A549 (cell line): Measurements from ENCODE around the gene RRP9. TPM values are rescaled to one million over a fixed set of nuclear protein-coding genes. Genes with fewer than 3 reads are reported as not detected.
A peak's percentile ranks its signal among the peaks of the same experiment; 100 is the strongest.

Source experiments
- ATAC-seq, 2 experiments: fragments of 200-7000 bp in 1 of 2; fragments of >200 bp in 1 of 2; cut with Nextera tagmentation in 1 of 2; cut with Tn5 transposase in 1 of 2; 3 replicates each; pipeline versions ENCODE4 v1.8.0 to v1.9.1; 2018 to 2020; ENCODE audit warnings: mild to moderate bottlenecking in 1 of 2, moderate library complexity in 1 of 2
- CTCF ChIA-PET: fragments of 300-600 bp; sonication (Branson Sonifier 250); formaldehyde crosslinking; extraction: SDS; loops from one replicate; lab custom pipeline; 2021; ENCODE audit warnings: antibody characterized with exemption, inconsistent platforms; lab: Yijun Ruan, JAX
- POLR2A ChIA-PET: fragments of 350-600 bp; formaldehyde crosslinking; extraction: SDS; loops from one replicate; lab custom pipeline; 2021; ENCODE audit warnings: antibody characterized with exemption, inconsistent platforms; lab: Yijun Ruan, JAX
- DNase-seq, 2 experiments: peaks; one replicate each; pipeline versions ENCODE4 v3.0.0 to v3.0.0-alpha.2; 2011 to 2016; ENCODE audit warnings: low read depth in 1 of 2, low spot score in 1 of 2
- FAIRE-seq: peaks from 2 replicates; lab custom pipeline; 2011; peaks lifted over from hg19 to GRCh38; lab: Jason Lieb, UNC
- H3K27ac ChIP-seq, 2 experiments: fragments of >200 bp; sonication (Bioruptor Twin); formaldehyde crosslinking; 3 replicates each; pipeline ENCODE4 v1.5.1; 2016 to 2017
- H3K4me1 ChIP-seq: fragments of >200 bp; sonication (Bioruptor Twin); formaldehyde crosslinking; 3 replicates; pipeline ENCODE4 v1.6.1; 2016
- H3K4me2 ChIP-seq: fragments of >200 bp; sonication (Bioruptor Twin); formaldehyde crosslinking; 3 replicates; pipeline ENCODE4 v1.6.1; 2016
- H3K4me3 ChIP-seq: fragments of >200 bp; sonication (Bioruptor Twin); formaldehyde crosslinking; 3 replicates; pipeline ENCODE4 v1.5.1; 2016
- H3K9me3 ChIP-seq: fragments of >200 bp; sonication (Bioruptor Twin); formaldehyde crosslinking; 3 replicates; pipeline ENCODE4 v1.6.1; 2016
- BCL3 ChIP-seq: fragments of >200 bp; sonication (Bioruptor Twin); formaldehyde crosslinking; IDR thresholded peaks from 3 replicates; pipeline ENCODE4 v1.6.1; 2016
- CHD4 ChIP-seq: fragments of 200-600 bp; sonication (generic); IDR thresholded peaks from 2 replicates; pipeline ENCODE4 v1.6.1; 2016; ENCODE audit warnings: antibody characterized with exemption, mild to moderate bottlenecking, borderline replicate concordance
- EHMT2 ChIP-seq: fragments of 200-600 bp; sonication (generic); IDR thresholded peaks from 2 replicates; pipeline ENCODE4 v1.6.1; 2016; ENCODE audit warnings: antibody characterized with exemption, low read depth, mild to moderate bottlenecking, moderate library complexity
- FOSB ChIP-seq: fragments of 250-450 bp; sonication (Bioruptor Pico); IDR thresholded peaks from 2 replicates; pipeline ENCODE4 v1.5.0; 2020; ENCODE audit warnings: mild to moderate bottlenecking, moderate library complexity
- FOXS1 ChIP-seq: fragments of 250-450 bp; sonication (Bioruptor Pico); IDR thresholded peaks from 2 replicates; pipeline ENCODE4 v1.5.0; 2020; ENCODE audit warnings: mild to moderate bottlenecking, moderate library complexity
- HEYL ChIP-seq: fragments of 250-450 bp; sonication (Bioruptor Pico); IDR thresholded peaks from 2 replicates; pipeline ENCODE4 v1.8.0; 2021; ENCODE audit warnings: mild to moderate bottlenecking, moderate library complexity
- HOXA7 ChIP-seq: fragments of 250-450 bp; sonication (Bioruptor Pico); IDR thresholded peaks from 2 replicates; pipeline ENCODE4 v1.5.0; 2020; ENCODE audit warnings: mild to moderate bottlenecking, moderate library complexity
- HOXB13 ChIP-seq: fragments of 250-450 bp; sonication (Bioruptor Pico); IDR thresholded peaks from 2 replicates; pipeline ENCODE4 v1.5.0; 2020; ENCODE audit warnings: low read depth, mild to moderate bottlenecking, moderate library complexity
- KDM5A ChIP-seq: fragments of 200-600 bp; sonication (generic); IDR thresholded peaks from 2 replicates; pipeline ENCODE4 v1.6.1; 2016; ENCODE audit warnings: antibody characterized with exemption, mild to moderate bottlenecking
- MAZ ChIP-seq: fragments of 150-350 bp; IDR thresholded peaks from 2 replicates; pipeline ENCODE4 v1.6.1; 2014; ENCODE audit warnings: antibody characterized with exemption, low read depth, low read length, borderline replicate concordance
- MYC ChIP-seq: IDR thresholded peaks from 2 replicates; pipeline ENCODE4 v1.6.1; 2012; ENCODE audit warnings: mild to moderate bottlenecking, inconsistent platforms, low read length, improper control_type of control experiment, borderline replicate concordance
- NR3C1 ChIP-seq: fragments of >200 bp; sonication (Bioruptor Twin); formaldehyde crosslinking; IDR thresholded peaks from 3 replicates; pipeline ENCODE4 v1.6.1; 2017
- PHF8 ChIP-seq: fragments of 200-600 bp; sonication (generic); IDR thresholded peaks from 2 replicates; pipeline ENCODE4 v1.6.1; 2016; ENCODE audit warnings: low read depth, mild to moderate bottlenecking, antibody characterized with exemption, moderate library complexity, borderline replicate concordance
- POLR2A ChIP-seq: IDR thresholded peaks from 2 replicates; pipeline ENCODE4 v1.6.1; 2012; ENCODE audit warnings: mild to moderate bottlenecking, low read length
- RARB ChIP-seq: fragments of 250-450 bp; sonication (Bioruptor Pico); IDR thresholded peaks from 2 replicates; pipeline ENCODE4 v1.8.0; 2021; ENCODE audit warnings: mild to moderate bottlenecking, moderate library complexity
- RCOR1 ChIP-seq: fragments of 150-350 bp; IDR thresholded peaks from 2 replicates; pipeline ENCODE4 v1.6.1; 2014; ENCODE audit warnings: antibody characterized with exemption, low read length, low read depth
- RFX5 ChIP-seq: fragments of 450-650 bp; IDR thresholded peaks from 2 replicates; pipeline ENCODE4 v1.7.1; 2014; ENCODE audit warnings: antibody characterized with exemption, mild to moderate bottlenecking, moderate library complexity
- SMC3 ChIP-seq: fragments of >200 bp; sonication (Bioruptor Twin); formaldehyde crosslinking; IDR thresholded peaks from 3 replicates; pipeline ENCODE4 v1.6.1; 2018; ENCODE audit warnings: inconsistent platforms
- ZSCAN20 ChIP-seq: fragments of 250-450 bp; sonication (Bioruptor Pico); IDR thresholded peaks from 2 replicates; pipeline ENCODE4 v1.8.0; 2022; ENCODE audit warnings: mild to moderate bottlenecking, moderate library complexity
- WGBS: methylation state at CpG from one replicate; pipeline ENCODE4 v1.1.6; 2017; ENCODE audit errors: missing lambda C conversion rate; 5-methylcytosine and 5-hydroxymethylcytosine counted together
- polyA plus RNA-seq, 4 experiments: library from polyadenylated mRNA; depleted of rRNA in 3 of 4; stranded (reverse); fragments of >200 nt; fragmentation: RNase III in 1 of 4; extraction: RNeasy Plus Mini Kit Qiagen cat#74134 plus additional on column Dnase treatment in 1 of 4; gene quantifications; 2 replicates in 3 of 4; 3 replicates in 1 of 4; pipeline ENCODE4 v1.2.3, GENCODE V29; 2011 to 2017
- TF ChIP-seq, protein P1 (sequence below): fragments of 200-600 bp; sonication (generic); IDR thresholded peaks from 2 replicates; pipeline ENCODE4 v1.6.1; 2016; ENCODE audit warnings: antibody characterized with exemption, mild to moderate bottlenecking, moderate library complexity
- TF ChIP-seq, protein P2 (sequence below): fragments of >200 bp; sonication (Bioruptor Twin); formaldehyde crosslinking; IDR thresholded peaks from 2 replicates; pipeline ENCODE4 v1.6.1; 2016

Gene RRP9
- polyA plus RNA-seq, 2 of the 4 experiments (the other 2 are of a cell fraction) = 17.0 to 34.3 TPM

DNA sequence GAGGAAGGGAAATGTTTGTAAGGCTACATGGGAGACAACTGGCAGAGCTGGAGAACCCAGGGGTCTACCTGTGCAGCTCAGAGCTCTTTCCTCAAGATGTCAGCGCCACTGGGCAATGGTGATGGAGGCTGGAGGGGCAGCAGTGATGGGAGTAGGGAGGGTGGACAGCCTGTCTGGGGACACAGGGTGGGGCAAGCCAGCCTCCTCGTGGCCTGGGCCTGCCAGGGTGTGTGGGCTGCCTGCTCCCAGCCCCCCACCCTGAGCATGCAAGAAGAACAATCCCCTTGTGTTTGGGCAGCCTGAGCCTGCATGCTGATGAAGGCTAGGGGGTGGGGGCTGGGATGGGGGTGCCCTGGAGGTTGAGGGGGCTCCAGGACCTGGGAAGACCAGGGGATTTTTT is 24.3 kb upstream of the RRP9 start:
- H3K27ac ChIP-seq = no peak overlapping the region; a peak in 1 of 6 replicates
- TF ChIP-seq FOXS1 (CRISPR knock-in tag) = no peak
- no peak for TF ChIP-seq BCL3
- TF ChIP-seq, protein P1, sequence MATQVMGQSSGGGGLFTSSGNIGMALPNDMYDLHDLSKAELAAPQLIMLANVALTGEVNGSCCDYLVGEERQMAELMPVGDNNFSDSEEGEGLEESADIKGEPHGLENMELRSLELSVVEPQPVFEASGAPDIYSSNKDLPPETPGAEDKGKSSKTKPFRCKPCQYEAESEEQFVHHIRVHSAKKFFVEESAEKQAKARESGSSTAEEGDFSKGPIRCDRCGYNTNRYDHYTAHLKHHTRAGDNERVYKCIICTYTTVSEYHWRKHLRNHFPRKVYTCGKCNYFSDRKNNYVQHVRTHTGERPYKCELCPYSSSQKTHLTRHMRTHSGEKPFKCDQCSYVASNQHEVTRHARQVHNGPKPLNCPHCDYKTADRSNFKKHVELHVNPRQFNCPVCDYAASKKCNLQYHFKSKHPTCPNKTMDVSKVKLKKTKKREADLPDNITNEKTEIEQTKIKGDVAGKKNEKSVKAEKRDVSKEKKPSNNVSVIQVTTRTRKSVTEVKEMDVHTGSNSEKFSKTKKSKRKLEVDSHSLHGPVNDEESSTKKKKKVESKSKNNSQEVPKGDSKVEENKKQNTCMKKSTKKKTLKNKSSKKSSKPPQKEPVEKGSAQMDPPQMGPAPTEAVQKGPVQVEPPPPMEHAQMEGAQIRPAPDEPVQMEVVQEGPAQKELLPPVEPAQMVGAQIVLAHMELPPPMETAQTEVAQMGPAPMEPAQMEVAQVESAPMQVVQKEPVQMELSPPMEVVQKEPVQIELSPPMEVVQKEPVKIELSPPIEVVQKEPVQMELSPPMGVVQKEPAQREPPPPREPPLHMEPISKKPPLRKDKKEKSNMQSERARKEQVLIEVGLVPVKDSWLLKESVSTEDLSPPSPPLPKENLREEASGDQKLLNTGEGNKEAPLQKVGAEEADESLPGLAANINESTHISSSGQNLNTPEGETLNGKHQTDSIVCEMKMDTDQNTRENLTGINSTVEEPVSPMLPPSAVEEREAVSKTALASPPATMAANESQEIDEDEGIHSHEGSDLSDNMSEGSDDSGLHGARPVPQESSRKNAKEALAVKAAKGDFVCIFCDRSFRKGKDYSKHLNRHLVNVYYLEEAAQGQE = no peak
- no peak for TF ChIP-seq SMC3
- TF ChIP-seq NR3C1 = no peak
- TF ChIP-seq MYC = no peak
- TF ChIP-seq KDM5A = no peak
- no peak for TF ChIP-seq HOXA7 (CRISPR knock-in tag)
- TF ChIP-seq PHF8 = no peak
- TF ChIP-seq, protein P2, sequence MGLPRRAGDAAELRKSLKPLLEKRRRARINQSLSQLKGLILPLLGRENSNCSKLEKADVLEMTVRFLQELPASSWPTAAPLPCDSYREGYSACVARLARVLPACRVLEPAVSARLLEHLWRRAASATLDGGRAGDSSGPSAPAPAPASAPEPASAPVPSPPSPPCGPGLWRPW = no peak
- FAIRE-seq = no peak
- H3K4me1 ChIP-seq = peaks cover 13% of the 10 kb centered on the region
- WGBS = 80% methylated on average over 1 of the region's 2 CpGs
- ChIA-PET CTCF (interaction anchor here (1.3 to 5.0 kb wide), 5 partner anchors 11 to 24 kb away, joined by 3 to 37 read pairs (median 6); partner anchors contain the start of genes PARP3 and RRP9), POLR2A (no interaction called here)
- no peak for DNase-seq
- no peak for ATAC-seq
- H3K4me3 ChIP-seq = no peak overlapping the region
- H3K9me3 ChIP-seq = no peaks in the 10 kb centered on the region
- H3K4me2 ChIP-seq = peak overlapping the region; percentile 84; the same call in 2 of the 3 replicates

- DNase-seq (no peak), FAIRE-seq (no peak), ATAC-seq (no peak)
- H3K9me3 ChIP-seq = no peaks in the 10 kb centered on the region
- H3K4me2 ChIP-seq = no peak overlapping the region
- ChIA-PET CTCF (interaction anchor here (1.6 to 5.4 kb wide), 3 partner anchors 10 to 23 kb away, joined by 6 to 36 read pairs (median 12); partner anchors contain the start of genes ABHD14A, ABHD14B, PARP3 and RRP9), POLR2A (no interaction called here)
- WGBS = 40% methylated on average over 1 of the region's 4 CpGs
- TF ChIP-seq EHMT2 = no peak
- no peak for TF ChIP-seq CHD4
- no peak for TF ChIP-seq RARB (CRISPR knock-in tag)
- TF ChIP-seq MYC = no peak
- no peak for TF ChIP-seq HEYL
- TF ChIP-seq POLR2A = no peak
- no peak for TF ChIP-seq MAZ
- TF ChIP-seq, protein P1 = no peak
- TF ChIP-seq RFX5 = no peak
- no peak for TF ChIP-seq FOSB (CRISPR knock-in tag)
- no peak for TF ChIP-seq HOXB13
- TF ChIP-seq PHF8 = no peak
- TF ChIP-seq RCOR1 = no peak
- no peak for TF ChIP-seq ZSCAN20
- TF ChIP-seq BCL3 = no peak
- no peak overlapping the region for H3K4me3 ChIP-seq
- H3K4me1 ChIP-seq = peaks cover 13% of the 10 kb centered on the region
- H3K27ac ChIP-seq = no peak overlapping the region
These were observed 22.8 kb upstream of the RRP9 start for GRCh38 chr3:51964521-51964920.
